GM23338 (cell line): ENCODE measurements around the gene CD7. TPM values are rescaled to one million over a fixed set of nuclear protein-coding genes. Genes with fewer than 3 reads are reported as not detected.

ENCODE experiments used
- ATAC-seq: fragments of 200-7000 bp; cut with Tn5 transposase; 3 replicates; pipeline ENCODE4 v1.9.1; 2020
- DNase-seq: peaks from one replicate; pipeline ENCODE4 v3.0.0-alpha.2; 2015; ENCODE audit warnings: low spot score
- H2AFZ ChIP-seq: fragments of 200-600 bp; sonication (generic); 2 replicates; pipeline ENCODE4 v1.8.0; 2016; ENCODE audit warnings: antibody characterized with exemption, mild to moderate bottlenecking, moderate library complexity
- H3F3A ChIP-seq: fragments of 200-600 bp; sonication (generic); replicated peaks from 2 replicates; pipeline ENCODE4 v1.8.0; 2017; ENCODE audit warnings: antibody characterized with exemption, mixed run types, low read depth
- H3K27ac ChIP-seq: fragments of 200-600 bp; sonication (generic); 2 replicates; pipeline ENCODE4 v1.6.1; 2016; ENCODE audit warnings: low read depth
- H3K27me3 ChIP-seq: fragments of 200-600 bp; sonication (generic); 2 replicates; pipeline ENCODE4 v1.8.0; 2016; ENCODE audit warnings: mild to moderate bottlenecking, mixed run types, moderate library complexity; ENCODE audit not compliant: insufficient read depth
- H3K36me3 ChIP-seq: fragments of 200-600 bp; sonication (generic); 2 replicates; pipeline ENCODE4 v1.8.0; 2016; ENCODE audit warnings: mild to moderate bottlenecking; ENCODE audit not compliant: insufficient read depth
- H3K4me1 ChIP-seq: fragments of 200-600 bp; sonication (generic); 2 replicates; pipeline ENCODE4 v1.8.0; 2016; ENCODE audit warnings: mild to moderate bottlenecking, moderate library complexity; ENCODE audit not compliant: insufficient read depth
- H3K4me2 ChIP-seq: fragments of 200-600 bp; sonication (generic); 2 replicates; pipeline ENCODE4 v1.7.1; 2017; ENCODE audit warnings: mixed run types
- H3K4me3 ChIP-seq: fragments of 200-600 bp; sonication (generic); 2 replicates; pipeline ENCODE4 v1.6.1; 2016; ENCODE audit warnings: mixed run types
- H3K79me2 ChIP-seq: fragments of 200-600 bp; sonication (generic); replicated peaks from 2 replicates; pipeline ENCODE4 v1.8.0; 2017; ENCODE audit warnings: mild to moderate bottlenecking; ENCODE audit not compliant: insufficient read depth
- H3K9me2 ChIP-seq: fragments of 200-600 bp; sonication (generic); 2 replicates; pipeline ENCODE4 v1.8.0; 2017; ENCODE audit not compliant: insufficient read depth
- H4K20me1 ChIP-seq: fragments of 200-600 bp; sonication (generic); replicated peaks from 2 replicates; pipeline ENCODE4 v1.8.0; 2017; ENCODE audit warnings: mild to moderate bottlenecking; ENCODE audit not compliant: insufficient read depth
- H3K27ac Mint-ChIP-seq: 2 replicates; pipeline ENCODE4 v1.8.0; 2020; ENCODE audit warnings: inconsistent platforms, mild to moderate bottlenecking, moderate library complexity, mixed read lengths
- H3K27me3 Mint-ChIP-seq: 3 replicates; pipeline ENCODE4 v1.8.0; 2022; ENCODE audit warnings: low read depth, mild to moderate bottlenecking, moderate library complexity, mixed read lengths, inconsistent platforms; ENCODE audit not compliant: insufficient read depth, poor library complexity
- H3K36me3 Mint-ChIP-seq: 3 replicates; pipeline ENCODE4 v1.8.0; 2021; ENCODE audit warnings: low read depth, mild to moderate bottlenecking, inconsistent platforms, moderate library complexity, mixed read lengths
- H3K4me1 Mint-ChIP-seq: 3 replicates; pipeline ENCODE4 v1.8.0; 2020; ENCODE audit warnings: mild to moderate bottlenecking, inconsistent platforms, mixed read lengths
- H3K4me3 Mint-ChIP-seq: 3 replicates; pipeline ENCODE4 v1.8.0; 2021; ENCODE audit warnings: moderate library complexity, mild to moderate bottlenecking, inconsistent platforms, mixed read lengths
- H3K9me3 Mint-ChIP-seq: 3 replicates; pipeline ENCODE4 v1.8.0; 2020; ENCODE audit warnings: moderate library complexity, mild to moderate bottlenecking, inconsistent platforms, mixed read lengths
- CREB1 ChIP-seq: fragments of 250-450 bp; sonication (Bioruptor Pico); IDR thresholded peaks from 2 replicates; pipeline ENCODE4 v1.5.0; 2020; ENCODE audit warnings: low read depth, mild to moderate bottlenecking, moderate library complexity
- EZH2 ChIP-seq: fragments of 200-600 bp; sonication (generic); IDR thresholded peaks from one replicate; pipeline ENCODE4 v1.8.0; 2017; ENCODE audit warnings: antibody characterized with exemption, mild to moderate bottlenecking, low read depth; ENCODE audit not compliant: unreplicated experiment
- EZH2phosphoT487 ChIP-seq: fragments of 200-600 bp; sonication (generic); IDR thresholded peaks from one replicate; pipeline ENCODE4 v1.8.1; 2018; ENCODE audit warnings: antibody characterized with exemption; ENCODE audit not compliant: unreplicated experiment
- JUNB ChIP-seq: IDR thresholded peaks from one replicate; pipeline ENCODE4 v1.6.1; 2016; ENCODE audit warnings: antibody characterized with exemption; ENCODE audit not compliant: unreplicated experiment
- NANOG ChIP-seq: IDR thresholded peaks from 2 replicates; pipeline ENCODE4 v1.6.1; 2016; ENCODE audit warnings: antibody characterized with exemption, borderline replicate concordance
- POLR2AphosphoS5 ChIP-seq: IDR thresholded peaks from 2 replicates; pipeline ENCODE4 v1.6.1; 2016; ENCODE audit warnings: antibody characterized with exemption, low read depth
- STAT1 ChIP-seq: IDR thresholded peaks from one replicate; pipeline ENCODE4 v1.6.1; 2016; ENCODE audit warnings: antibody characterized with exemption; ENCODE audit not compliant: unreplicated experiment
- ZNF114 ChIP-seq: fragments of 250-450 bp; sonication (Bioruptor Pico); IDR thresholded peaks from 2 replicates; pipeline ENCODE4 v1.5.0; 2020; ENCODE audit warnings: mild to moderate bottlenecking, moderate library complexity
- ZNF331 ChIP-seq: fragments of 250-450 bp; sonication (Bioruptor Pico); IDR thresholded peaks from 2 replicates; pipeline ENCODE4 v1.5.0; 2020; ENCODE audit warnings: low read depth, mild to moderate bottlenecking, moderate library complexity
- polyA plus RNA-seq: library from polyadenylated mRNA; unstranded; fragments of >200 nt; fragmentation: Nextera tagmentation; extraction: Ambion mirVana; gene quantifications from 2 replicates; pipeline ENCODE4 v1.2.1, GENCODE V29; 2016
- total RNA-seq: library from RNA; depleted of rRNA; stranded (reverse); fragments of >200 nt; shearing (Covaris generic); gene quantifications from 2 replicates; pipeline ENCODE4 v1.2.3, GENCODE V29; 2014
- TF ChIP-seq, protein P1 (sequence below): IDR thresholded peaks from one replicate; pipeline ENCODE4 v1.6.1; 2018; ENCODE audit warnings: antibody characterized with exemption; ENCODE audit not compliant: unreplicated experiment
- TF ChIP-seq, protein P2 (sequence below): fragments of 250-450 bp; sonication (Bioruptor Pico); IDR thresholded peaks from 2 replicates; pipeline ENCODE4 v1.5.0; 2020; ENCODE audit warnings: mild to moderate bottlenecking, moderate library complexity
- TF ChIP-seq, protein P3 (sequence below), 2 experiments: fragments of 200-600 bp in 1 of 2; sonication (generic) in 1 of 2; conservative IDR thresholded peaks; 2 replicates each; pipeline versions ENCODE4 v1.5.1 to v1.6.1; 2016 to 2017; ENCODE audit warnings: antibody characterized with exemption in 2 of 2, low read depth in 2 of 2, mild to moderate bottlenecking in 2 of 2, moderate library complexity in 1 of 2
- TF ChIP-seq, protein P4 (sequence below): IDR thresholded peaks from 2 replicates; pipeline ENCODE4 v1.6.1; 2016; ENCODE audit warnings: antibody characterized with exemption

Gene CD7
- total and polyA plus RNA-seq, 2 experiments from 2014 or later, result 0.42 to 0.44 TPM

DNA sequence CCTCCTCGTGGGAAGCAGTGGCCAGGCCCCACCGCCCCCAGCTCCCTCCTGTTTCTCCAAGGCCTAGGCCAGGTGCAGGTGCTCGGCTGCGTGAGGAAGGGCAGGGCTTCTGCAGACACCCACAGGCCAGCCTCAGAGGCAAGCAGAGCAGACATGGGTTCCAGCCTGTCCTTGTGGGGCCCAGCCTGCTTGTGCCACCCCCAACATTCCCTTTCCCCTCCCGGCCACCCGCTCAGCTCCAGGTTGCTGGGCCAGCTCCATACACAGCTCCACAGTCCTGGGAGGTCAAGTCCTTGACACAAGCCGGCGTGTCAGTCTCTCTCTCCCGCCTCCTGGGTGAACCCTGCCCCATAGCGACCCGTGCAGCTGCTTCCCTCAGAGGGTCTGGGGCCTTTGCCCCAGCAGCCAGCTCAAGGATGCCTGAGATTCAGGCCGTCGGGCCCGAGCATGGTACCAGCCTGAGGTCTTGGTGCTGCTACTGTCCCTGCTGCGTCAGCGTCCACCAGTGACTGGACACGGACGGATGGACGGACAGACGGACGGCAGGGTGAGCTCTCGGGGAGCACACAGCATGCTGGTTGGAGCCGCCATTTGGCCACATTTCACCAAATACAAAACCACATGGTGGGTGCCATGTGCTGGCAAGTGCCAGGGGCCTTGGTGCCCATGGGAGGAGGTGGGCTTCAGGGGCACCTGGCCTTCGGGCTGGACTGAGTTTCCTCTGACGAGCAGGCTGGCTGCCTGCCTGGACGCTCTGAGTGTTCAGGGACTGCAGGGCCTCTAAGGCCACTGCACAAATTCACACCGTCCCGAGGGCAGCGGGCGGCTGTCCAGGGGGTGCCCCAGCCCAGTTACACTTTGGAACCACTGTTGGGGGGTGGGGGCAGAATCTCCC lies 8.1 kb upstream of the CD7 start:
- no peaks in the 10 kb centered on the region for H3F3A ChIP-seq
- Mint-ChIP-seq H3K36me3 (no peaks in the 10 kb centered on the region), H3K27me3 (peaks cover 11% of the 10 kb centered on the region), H3K4me1 (peaks cover 16% of the 10 kb centered on the region), H3K4me3 (no peak overlapping the region), H3K27ac (no peak overlapping the region), H3K9me3 (no peaks in the 10 kb centered on the region)
- no peaks in the 10 kb centered on the region for H3K27me3 ChIP-seq
- no peaks in the 10 kb centered on the region for H3K36me3 ChIP-seq
- DNase-seq, result no peak
- H2AFZ ChIP-seq, result no peak overlapping the region
- H3K4me2 ChIP-seq, result no peak overlapping the region
- no peaks in the 10 kb centered on the region for H3K79me2 ChIP-seq
- H4K20me1 ChIP-seq, result no peaks in the 10 kb centered on the region
- no peak overlapping the region for H3K27ac ChIP-seq
- no peak for ATAC-seq
- no peaks in the 10 kb centered on the region for H3K4me1 ChIP-seq
- H3K4me3 ChIP-seq, result no peak overlapping the region
- H3K9me2 ChIP-seq, result no peaks in the 10 kb centered on the region
- no peak for TF ChIP-seq NANOG
- TF ChIP-seq JUNB, result no peak
- TF ChIP-seq, protein P1, sequence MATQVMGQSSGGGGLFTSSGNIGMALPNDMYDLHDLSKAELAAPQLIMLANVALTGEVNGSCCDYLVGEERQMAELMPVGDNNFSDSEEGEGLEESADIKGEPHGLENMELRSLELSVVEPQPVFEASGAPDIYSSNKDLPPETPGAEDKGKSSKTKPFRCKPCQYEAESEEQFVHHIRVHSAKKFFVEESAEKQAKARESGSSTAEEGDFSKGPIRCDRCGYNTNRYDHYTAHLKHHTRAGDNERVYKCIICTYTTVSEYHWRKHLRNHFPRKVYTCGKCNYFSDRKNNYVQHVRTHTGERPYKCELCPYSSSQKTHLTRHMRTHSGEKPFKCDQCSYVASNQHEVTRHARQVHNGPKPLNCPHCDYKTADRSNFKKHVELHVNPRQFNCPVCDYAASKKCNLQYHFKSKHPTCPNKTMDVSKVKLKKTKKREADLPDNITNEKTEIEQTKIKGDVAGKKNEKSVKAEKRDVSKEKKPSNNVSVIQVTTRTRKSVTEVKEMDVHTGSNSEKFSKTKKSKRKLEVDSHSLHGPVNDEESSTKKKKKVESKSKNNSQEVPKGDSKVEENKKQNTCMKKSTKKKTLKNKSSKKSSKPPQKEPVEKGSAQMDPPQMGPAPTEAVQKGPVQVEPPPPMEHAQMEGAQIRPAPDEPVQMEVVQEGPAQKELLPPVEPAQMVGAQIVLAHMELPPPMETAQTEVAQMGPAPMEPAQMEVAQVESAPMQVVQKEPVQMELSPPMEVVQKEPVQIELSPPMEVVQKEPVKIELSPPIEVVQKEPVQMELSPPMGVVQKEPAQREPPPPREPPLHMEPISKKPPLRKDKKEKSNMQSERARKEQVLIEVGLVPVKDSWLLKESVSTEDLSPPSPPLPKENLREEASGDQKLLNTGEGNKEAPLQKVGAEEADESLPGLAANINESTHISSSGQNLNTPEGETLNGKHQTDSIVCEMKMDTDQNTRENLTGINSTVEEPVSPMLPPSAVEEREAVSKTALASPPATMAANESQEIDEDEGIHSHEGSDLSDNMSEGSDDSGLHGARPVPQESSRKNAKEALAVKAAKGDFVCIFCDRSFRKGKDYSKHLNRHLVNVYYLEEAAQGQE, result no peak
- TF ChIP-seq, protein P2, sequence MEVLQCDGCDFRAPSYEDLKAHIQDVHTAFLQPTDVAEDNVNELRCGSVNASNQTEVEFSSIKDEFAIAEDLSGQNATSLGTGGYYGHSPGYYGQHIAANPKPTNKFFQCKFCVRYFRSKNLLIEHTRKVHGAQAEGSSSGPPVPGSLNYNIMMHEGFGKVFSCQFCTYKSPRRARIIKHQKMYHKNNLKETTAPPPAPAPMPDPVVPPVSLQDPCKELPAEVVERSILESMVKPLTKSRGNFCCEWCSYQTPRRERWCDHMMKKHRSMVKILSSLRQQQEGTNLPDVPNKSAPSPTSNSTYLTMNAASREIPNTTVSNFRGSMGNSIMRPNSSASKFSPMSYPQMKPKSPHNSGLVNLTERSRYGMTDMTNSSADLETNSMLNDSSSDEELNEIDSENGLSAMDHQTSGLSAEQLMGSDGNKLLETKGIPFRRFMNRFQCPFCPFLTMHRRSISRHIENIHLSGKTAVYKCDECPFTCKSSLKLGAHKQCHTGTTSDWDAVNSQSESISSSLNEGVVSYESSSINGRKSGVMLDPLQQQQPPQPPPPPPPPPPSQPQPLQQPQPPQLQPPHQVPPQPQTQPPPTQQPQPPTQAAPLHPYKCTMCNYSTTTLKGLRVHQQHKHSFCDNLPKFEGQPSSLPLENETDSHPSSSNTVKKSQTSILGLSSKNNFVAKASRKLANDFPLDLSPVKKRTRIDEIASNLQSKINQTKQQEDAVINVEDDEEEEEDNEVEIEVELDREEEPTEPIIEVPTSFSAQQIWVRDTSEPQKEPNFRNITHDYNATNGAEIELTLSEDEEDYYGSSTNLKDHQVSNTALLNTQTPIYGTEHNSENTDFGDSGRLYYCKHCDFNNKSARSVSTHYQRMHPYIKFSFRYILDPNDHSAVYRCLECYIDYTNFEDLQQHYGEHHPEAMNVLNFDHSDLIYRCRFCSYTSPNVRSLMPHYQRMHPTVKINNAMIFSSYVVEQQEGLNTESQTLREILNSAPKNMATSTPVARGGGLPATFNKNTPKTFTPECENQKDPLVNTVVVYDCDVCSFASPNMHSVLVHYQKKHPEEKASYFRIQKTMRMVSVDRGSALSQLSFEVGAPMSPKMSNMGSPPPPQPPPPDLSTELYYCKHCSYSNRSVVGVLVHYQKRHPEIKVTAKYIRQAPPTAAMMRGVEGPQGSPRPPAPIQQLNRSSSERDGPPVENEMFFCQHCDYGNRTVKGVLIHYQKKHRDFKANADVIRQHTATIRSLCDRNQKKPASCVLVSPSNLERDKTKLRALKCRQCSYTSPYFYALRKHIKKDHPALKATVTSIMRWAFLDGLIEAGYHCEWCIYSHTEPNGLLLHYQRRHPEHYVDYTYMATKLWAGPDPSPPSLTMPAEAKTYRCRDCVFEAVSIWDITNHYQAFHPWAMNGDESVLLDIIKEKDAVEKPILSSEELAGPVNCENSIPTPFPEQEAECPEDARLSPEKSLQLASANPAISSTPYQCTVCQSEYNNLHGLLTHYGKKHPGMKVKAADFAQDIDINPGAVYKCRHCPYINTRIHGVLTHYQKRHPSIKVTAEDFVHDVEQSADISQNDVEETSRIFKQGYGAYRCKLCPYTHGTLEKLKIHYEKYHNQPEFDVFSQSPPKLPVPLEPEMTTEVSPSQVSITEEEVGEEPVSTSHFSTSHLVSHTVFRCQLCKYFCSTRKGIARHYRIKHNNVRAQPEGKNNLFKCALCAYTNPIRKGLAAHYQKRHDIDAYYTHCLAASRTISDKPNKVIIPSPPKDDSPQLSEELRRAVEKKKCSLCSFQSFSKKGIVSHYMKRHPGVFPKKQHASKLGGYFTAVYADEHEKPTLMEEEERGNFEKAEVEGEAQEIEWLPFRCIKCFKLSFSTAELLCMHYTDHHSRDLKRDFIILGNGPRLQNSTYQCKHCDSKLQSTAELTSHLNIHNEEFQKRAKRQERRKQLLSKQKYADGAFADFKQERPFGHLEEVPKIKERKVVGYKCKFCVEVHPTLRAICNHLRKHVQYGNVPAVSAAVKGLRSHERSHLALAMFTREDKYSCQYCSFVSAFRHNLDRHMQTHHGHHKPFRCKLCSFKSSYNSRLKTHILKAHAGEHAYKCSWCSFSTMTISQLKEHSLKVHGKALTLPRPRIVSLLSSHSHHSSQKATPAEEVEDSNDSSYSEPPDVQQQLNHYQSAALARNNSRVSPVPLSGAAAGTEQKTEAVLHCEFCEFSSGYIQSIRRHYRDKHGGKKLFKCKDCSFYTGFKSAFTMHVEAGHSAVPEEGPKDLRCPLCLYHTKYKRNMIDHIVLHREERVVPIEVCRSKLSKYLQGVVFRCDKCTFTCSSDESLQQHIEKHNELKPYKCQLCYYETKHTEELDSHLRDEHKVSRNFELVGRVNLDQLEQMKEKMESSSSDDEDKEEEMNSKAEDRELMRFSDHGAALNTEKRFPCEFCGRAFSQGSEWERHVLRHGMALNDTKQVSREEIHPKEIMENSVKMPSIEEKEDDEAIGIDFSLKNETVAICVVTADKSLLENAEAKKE (CRISPR knock-in tag), result no peak
- TF ChIP-seq EZH2, result no peak
- TF ChIP-seq POLR2AphosphoS5, result no peak
- TF ChIP-seq, protein P3, sequence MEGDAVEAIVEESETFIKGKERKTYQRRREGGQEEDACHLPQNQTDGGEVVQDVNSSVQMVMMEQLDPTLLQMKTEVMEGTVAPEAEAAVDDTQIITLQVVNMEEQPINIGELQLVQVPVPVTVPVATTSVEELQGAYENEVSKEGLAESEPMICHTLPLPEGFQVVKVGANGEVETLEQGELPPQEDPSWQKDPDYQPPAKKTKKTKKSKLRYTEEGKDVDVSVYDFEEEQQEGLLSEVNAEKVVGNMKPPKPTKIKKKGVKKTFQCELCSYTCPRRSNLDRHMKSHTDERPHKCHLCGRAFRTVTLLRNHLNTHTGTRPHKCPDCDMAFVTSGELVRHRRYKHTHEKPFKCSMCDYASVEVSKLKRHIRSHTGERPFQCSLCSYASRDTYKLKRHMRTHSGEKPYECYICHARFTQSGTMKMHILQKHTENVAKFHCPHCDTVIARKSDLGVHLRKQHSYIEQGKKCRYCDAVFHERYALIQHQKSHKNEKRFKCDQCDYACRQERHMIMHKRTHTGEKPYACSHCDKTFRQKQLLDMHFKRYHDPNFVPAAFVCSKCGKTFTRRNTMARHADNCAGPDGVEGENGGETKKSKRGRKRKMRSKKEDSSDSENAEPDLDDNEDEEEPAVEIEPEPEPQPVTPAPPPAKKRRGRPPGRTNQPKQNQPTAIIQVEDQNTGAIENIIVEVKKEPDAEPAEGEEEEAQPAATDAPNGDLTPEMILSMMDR (conservative IDR thresholded peaks at IDR 0.05; ENCODE audit: low read depth in 2 of 2), result no peak
- no peak for TF ChIP-seq EZH2phosphoT487
- TF ChIP-seq, protein P4, sequence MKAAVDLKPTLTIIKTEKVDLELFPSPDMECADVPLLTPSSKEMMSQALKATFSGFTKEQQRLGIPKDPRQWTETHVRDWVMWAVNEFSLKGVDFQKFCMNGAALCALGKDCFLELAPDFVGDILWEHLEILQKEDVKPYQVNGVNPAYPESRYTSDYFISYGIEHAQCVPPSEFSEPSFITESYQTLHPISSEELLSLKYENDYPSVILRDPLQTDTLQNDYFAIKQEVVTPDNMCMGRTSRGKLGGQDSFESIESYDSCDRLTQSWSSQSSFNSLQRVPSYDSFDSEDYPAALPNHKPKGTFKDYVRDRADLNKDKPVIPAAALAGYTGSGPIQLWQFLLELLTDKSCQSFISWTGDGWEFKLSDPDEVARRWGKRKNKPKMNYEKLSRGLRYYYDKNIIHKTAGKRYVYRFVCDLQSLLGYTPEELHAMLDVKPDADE, result no peak
- no peak for TF ChIP-seq STAT1
- TF ChIP-seq CREB1, result no peak
- no peak for TF ChIP-seq ZNF114 (CRISPR knock-in tag)
- no peak for TF ChIP-seq ZNF331
